ENCODE measurements around the gene SLC9A3. TPM values are rescaled to one million over a fixed set of nuclear protein-coding genes. Genes with fewer than 3 reads are reported as not detected.

Gene SLC9A3
- total RNA-seq, 2 donors from 2014 or later: 1.1 to 1.6 TPM

- no peaks in the 10 kb centered on the region for H3K9me3 ChIP-seq (ENCODE audit: control insufficient read depth, low read length, poor library complexity, severe bottlenecking)
- Mint-ChIP-seq H3K27ac (no peak overlapping the region), H3K27me3 (peaks cover 48% of the 10 kb centered on the region), H3K36me3 (ENCODE audit: low read depth) (peaks cover 7% of the 10 kb centered on the region), H3K4me1 (peaks cover 19% of the 10 kb centered on the region), H3K4me3 (no peak overlapping the region)
- ATAC-seq (no peak), DNase-seq (peak in 1 of 3 donors; percentile 5)
Measured at GRCh38 chr5:531749-532315, 7.6 kb upstream of the SLC9A3 start.

- DNase-seq: peak in 1 of 3 donors; percentile 4
- ATAC-seq: no peak
- Mint-ChIP-seq H3K4me1 (peaks cover 16% of the 10 kb centered on the region), H3K4me3 (no peak overlapping the region), H3K27me3 (peaks cover 50% of the 10 kb centered on the region), H3K36me3 (ENCODE audit: low read depth) (peaks cover 3% of the 10 kb centered on the region), H3K27ac (no peak overlapping the region)
- H3K9me3 ChIP-seq (ENCODE audit: control insufficient read depth, low read length, poor library complexity, severe bottlenecking): no peaks in the 10 kb centered on the region
Measured at GRCh38 chr5:531101-531748, 7.0 kb upstream of the SLC9A3 start.

DNA sequence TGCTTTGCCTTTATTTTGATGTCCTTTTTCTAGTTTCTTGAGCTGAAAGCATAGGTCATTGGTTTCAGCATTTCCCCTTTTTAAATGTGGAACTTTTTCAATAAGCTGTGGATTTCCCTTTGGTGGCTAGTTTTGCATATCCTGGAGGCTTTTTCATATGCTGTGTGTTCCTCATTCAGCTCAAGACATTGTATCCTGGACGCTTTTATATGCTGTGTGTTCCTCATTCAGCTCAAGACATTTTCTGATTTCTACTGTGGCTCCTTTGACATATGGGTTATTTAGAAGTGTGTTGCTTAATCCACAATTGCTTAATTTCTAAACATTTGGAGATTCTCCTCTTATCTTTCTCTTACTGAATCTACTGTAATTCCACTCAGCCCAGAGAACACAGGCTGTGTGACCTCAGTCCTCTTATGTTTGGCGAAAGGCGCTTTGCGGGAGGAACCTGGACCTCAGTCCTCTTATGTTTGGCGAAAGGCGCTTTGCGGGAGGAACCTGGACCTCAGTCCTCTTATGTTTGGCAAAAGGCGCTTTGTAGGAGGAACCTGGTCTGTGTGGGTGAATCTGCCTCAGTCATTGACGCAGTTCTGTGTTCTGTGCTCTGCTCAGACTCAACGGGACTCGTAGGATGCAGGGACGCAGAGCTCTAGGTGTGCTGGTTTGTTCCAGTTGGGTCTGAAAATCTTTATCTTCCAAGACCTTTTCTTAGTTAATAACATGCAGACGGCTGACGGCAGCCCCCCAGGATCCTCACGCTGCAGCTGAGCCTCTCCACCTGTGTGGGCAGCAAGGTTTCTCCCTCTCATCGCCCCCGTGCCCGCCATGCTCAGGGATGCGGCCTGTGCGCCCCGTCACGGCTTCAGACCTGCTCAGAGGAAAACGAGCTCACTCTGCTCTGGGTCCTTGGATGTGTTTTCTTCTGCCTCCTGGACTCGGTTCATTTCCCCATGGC lies 6.0 kb upstream of the SLC9A3 start:
- H3K9me3 ChIP-seq (ENCODE audit: control insufficient read depth, low read length, poor library complexity, severe bottlenecking): no peaks in the 10 kb centered on the region
- H3K27me3 Mint-ChIP-seq: peaks cover 56% of the 10 kb centered on the region
- H3K27ac Mint-ChIP-seq: no peak overlapping the region
- no peak overlapping the region for H3K4me3 Mint-ChIP-seq
- peaks cover 21% of the 10 kb centered on the region for H3K4me1 Mint-ChIP-seq
- ATAC-seq: peak; percentile 50
- peaks cover 8% of the 10 kb centered on the region for H3K36me3 Mint-ChIP-seq (ENCODE audit: low read depth)
- DNase-seq: peak in 1 of 3 donors; percentile 0

- peak in 1 of 3 donors; percentile 2 for DNase-seq
- Mint-ChIP-seq H3K4me1 (peaks cover 25% of the 10 kb centered on the region), H3K27ac (no peak overlapping the region), H3K4me3 (peak overlapping the region; percentile 69), H3K36me3 (ENCODE audit: low read depth) (peaks cover 13% of the 10 kb centered on the region), H3K27me3 (peaks cover 62% of the 10 kb centered on the region)
- no peak for ATAC-seq
- H3K9me3 ChIP-seq (ENCODE audit: control insufficient read depth, low read length, poor library complexity, severe bottlenecking): no peaks in the 10 kb centered on the region
Measured at GRCh38 chr5:528629-529511, 4.6 kb upstream of the SLC9A3 start.

DNA sequence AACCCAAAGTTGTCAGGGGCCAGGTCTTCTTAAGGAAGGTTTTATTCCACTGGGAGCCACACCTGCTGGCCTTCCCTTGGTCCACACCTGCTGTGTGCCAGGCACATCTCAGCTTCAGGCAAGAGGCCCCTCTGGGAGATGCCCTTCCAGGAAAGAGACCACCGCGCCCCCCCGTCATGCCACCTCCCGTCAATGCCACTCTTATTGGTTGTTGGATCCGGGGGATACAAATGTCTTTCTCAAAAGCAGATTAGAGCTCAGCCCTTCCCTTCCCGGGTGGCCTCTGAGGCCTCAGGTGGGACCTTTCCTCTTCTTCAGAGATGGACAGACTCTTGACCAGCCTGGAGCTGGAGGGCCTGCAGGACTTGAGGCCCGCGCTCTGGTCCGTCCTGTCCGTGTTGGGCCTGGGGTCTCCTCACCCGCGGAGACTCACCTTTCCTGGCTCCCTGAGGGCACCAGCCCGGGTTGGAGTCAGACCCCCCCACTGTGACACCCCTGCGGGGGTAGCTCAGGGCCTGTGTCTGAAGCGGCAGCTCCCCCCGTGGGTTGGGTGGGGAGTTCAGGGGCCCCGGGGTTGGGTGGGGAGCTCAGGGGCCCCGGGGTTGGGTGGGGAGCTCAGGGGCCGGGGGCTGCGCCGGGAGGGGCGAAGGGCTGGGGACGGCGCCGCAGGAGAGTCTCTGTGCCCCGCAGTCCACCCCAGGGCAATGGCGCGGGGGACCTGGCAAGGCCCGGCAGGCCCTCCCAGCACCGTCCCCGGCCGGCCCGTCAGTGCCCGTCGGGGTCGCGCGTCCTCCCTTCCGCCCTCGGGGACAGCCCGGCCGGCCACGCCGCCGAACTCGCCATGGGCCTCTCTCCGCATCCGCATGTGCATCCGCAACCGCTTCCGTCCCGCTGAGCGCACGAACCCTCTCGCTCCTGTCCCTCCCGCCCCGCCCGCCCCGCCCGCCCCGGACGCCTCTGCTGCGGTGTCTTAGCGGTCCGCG lies 3.7 kb upstream of the SLC9A3 start:
- peaks cover 13% of the 10 kb centered on the region for H3K36me3 Mint-ChIP-seq (ENCODE audit: low read depth)
- no peak for ATAC-seq
- DNase-seq: peak in 1 of 3 donors; percentile 9
- peak overlapping the region; percentile 66 for H3K4me3 Mint-ChIP-seq
- H3K27me3 Mint-ChIP-seq: peaks cover 68% of the 10 kb centered on the region
- no peaks in the 10 kb centered on the region for H3K9me3 ChIP-seq (ENCODE audit: control insufficient read depth, low read length, poor library complexity, severe bottlenecking)
- no peak overlapping the region for H3K27ac Mint-ChIP-seq
- peaks cover 25% of the 10 kb centered on the region for H3K4me1 Mint-ChIP-seq

DNA sequence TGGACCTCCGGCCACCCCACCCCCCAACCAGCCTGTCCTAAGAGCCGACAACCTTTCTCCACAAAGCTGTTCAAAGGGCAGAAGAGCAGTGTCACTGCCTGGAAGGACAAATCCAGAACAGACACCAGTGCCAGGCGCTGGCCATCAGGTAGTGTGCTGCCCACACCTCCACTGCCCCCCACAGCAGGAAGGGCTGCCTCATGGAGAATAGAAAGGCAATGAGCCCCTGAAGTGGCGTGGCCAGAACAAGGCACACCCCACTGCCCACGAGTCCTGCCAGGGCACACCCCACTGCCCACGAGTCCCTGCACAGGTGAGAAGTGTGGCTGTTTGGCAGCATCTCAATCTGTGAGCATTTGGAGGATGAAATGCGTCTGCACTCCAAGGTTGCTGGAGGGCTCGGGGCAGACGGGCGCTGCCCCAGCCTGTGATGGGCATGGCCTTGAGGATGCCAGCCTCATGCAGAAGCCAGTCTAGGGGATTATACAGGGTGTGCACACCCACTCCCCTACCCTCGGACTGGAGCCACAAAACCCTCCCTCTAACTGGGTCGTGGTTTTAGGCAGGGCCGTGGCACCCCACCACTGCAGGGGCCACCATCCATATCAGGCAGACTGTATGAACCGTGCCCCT lies 2.3 kb upstream of the SLC9A3 start:
- H3K4me1 Mint-ChIP-seq: peaks cover 27% of the 10 kb centered on the region
- DNase-seq (no peak), ATAC-seq (no peak)
- no peak overlapping the region for H3K27ac Mint-ChIP-seq
- H3K36me3 Mint-ChIP-seq (ENCODE audit: low read depth): peaks cover 13% of the 10 kb centered on the region
- peaks cover 66% of the 10 kb centered on the region for H3K27me3 Mint-ChIP-seq
- H3K9me3 ChIP-seq (ENCODE audit: control insufficient read depth, low read length, poor library complexity, severe bottlenecking): no peaks in the 10 kb centered on the region
- H3K4me3 Mint-ChIP-seq: no peak overlapping the region

DNA sequence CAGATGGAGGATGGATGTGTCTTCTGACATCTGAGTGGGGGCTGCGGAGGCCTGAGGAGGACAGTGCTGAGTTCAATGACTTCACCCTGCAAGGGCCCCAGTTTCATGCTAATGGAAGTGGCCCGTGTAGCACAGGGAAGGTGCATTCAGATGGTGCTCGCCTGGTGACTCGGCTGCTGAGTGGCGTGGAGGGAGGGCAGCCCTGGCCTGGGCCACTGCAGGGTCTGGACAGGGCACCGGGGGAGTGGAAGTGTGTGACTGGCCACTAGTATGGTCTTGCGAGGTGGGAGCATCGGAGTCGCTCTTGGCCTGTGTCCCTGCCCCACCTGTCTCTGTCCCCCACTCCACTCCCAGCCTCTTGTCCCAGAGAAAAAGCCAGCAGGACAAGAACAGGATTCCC lies 1.7 kb upstream of the SLC9A3 start:
- no peak for DNase-seq
- no peaks in the 10 kb centered on the region for H3K9me3 ChIP-seq (ENCODE audit: control insufficient read depth, low read length, poor library complexity, severe bottlenecking)

DNA sequence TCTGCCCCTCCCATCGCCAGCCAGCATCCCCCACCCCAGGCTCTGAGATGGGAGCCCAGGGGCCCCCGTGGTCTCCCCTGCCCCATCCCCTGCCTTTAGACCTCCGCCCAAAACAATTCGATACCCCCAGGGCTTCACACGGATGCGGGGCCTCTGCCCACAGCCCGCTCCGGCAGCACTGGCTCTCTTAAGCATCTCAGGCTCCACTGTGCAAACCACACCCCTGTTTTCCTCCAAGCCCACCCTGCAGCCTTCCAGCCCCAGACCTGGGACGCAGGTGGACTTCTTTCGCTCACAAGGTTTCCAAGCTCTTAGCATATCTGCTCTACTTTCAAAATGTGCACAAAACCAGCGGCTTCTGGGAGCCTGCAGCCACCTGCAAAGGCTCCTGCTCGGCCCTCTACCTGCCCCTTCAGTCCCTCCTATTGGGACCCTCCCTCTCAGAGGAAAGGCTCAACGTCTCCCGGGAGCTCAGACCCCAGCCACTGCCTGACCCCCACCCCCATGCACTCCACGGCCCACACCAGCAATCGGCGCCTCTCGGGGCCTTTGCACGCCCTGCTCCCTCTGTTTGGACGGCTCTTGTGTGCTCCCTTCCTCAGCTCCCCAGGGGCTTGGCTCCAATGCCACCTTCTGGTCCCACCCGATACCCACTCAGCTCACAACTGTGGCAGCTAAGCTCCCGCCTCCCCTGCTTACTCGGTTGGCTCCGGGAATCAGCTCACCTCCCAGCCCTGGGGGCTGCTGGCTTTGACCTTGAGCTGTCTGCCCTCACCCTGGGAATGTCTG lies 918 bp upstream of the SLC9A3 start:
- DNase-seq: no peak
- Mint-ChIP-seq H3K27me3 (peaks cover 61% of the 10 kb centered on the region), H3K4me3 (peak overlapping the region; percentile 72), H3K4me1 (peaks cover 24% of the 10 kb centered on the region), H3K27ac (no peak overlapping the region), H3K36me3 (ENCODE audit: low read depth) (peaks cover 13% of the 10 kb centered on the region)
- no peaks in the 10 kb centered on the region for H3K9me3 ChIP-seq (ENCODE audit: control insufficient read depth, low read length, poor library complexity, severe bottlenecking)
- ATAC-seq: no peak

More for the DNA sequence above, 1.7 kb upstream of the SLC9A3 start:
- peaks cover 13% of the 10 kb centered on the region for H3K36me3 Mint-ChIP-seq (ENCODE audit: low read depth)
- H3K27me3 Mint-ChIP-seq: peaks cover 65% of the 10 kb centered on the region
- H3K4me1 Mint-ChIP-seq: peaks cover 27% of the 10 kb centered on the region
- no peak overlapping the region for H3K4me3 Mint-ChIP-seq
- H3K27ac Mint-ChIP-seq: no peak overlapping the region
- no peak for ATAC-seq

GRCh38 chr5:523441-524222 lies 617 bp downstream of the SLC9A3 start:
- no peaks in the 10 kb centered on the region for H3K9me3 ChIP-seq (ENCODE audit: control insufficient read depth, low read length, poor library complexity, severe bottlenecking)
- no peak for ATAC-seq
- peaks cover 49% of the 10 kb centered on the region for H3K27me3 Mint-ChIP-seq
- DNase-seq: no peak
- peaks cover 15% of the 10 kb centered on the region for H3K4me1 Mint-ChIP-seq
- H3K27ac Mint-ChIP-seq: no peak overlapping the region
- H3K4me3 Mint-ChIP-seq: peak overlapping the region; percentile 53
- peaks cover 9% of the 10 kb centered on the region for H3K36me3 Mint-ChIP-seq (ENCODE audit: low read depth)

GRCh38 chr5:522899-523440 lies 1.3 kb downstream of the SLC9A3 start:
- H3K9me3 ChIP-seq (ENCODE audit: control insufficient read depth, low read length, poor library complexity, severe bottlenecking): no peaks in the 10 kb centered on the region
- H3K4me1 Mint-ChIP-seq: peaks cover 15% of the 10 kb centered on the region
- no peak for DNase-seq
- no peak for ATAC-seq
- H3K27ac Mint-ChIP-seq: no peak overlapping the region
- H3K36me3 Mint-ChIP-seq (ENCODE audit: low read depth): peaks cover 9% of the 10 kb centered on the region
- peak overlapping the region; percentile 53 for H3K4me3 Mint-ChIP-seq
- H3K27me3 Mint-ChIP-seq: peaks cover 49% of the 10 kb centered on the region
